Brain pericyte (primary cell): ENCODE results near the gene MGST2.
"Not testable (repeated sequence)": the region's sequence is repeated elsewhere in the genome, so short reads cannot be mapped to it uniquely, and the experiment has no call there.

Experiments
- DNase-seq: peaks from one replicate; pipeline ENCODE4 v3.0.0-alpha.2; 2012; ENCODE audit warnings: low read depth, low spot score

MGST2 gene

GRCh38 chr4:139669890-139670289, 4.3 kb downstream of the MGST2 start:
- no peak for DNase-seq

DNA sequence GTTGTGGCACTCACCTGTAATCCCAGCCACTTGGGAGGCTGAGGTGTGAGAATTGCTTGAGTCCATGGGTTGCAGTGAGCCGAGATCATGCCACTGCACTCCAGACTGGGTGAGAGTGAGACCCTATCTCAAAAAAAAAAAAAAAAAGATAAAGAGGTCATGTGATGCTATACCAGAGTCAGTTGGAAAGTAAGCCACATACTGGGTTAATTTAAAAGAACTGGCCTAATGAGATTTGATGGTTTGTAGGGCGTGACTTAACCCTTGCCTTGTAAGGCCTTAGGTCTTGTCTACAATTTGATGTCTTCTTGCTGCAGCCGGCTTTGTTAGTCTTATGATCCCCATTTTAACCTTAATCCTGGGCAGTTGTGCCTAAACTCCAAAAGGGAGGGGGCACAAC, 5.2 kb downstream of the MGST2 start:
- DNase-seq: no peak

GRCh38 chr4:139672215-139672614, 6.6 kb downstream of the MGST2 start:
- DNase-seq: no peak

- no peak for DNase-seq
These were observed 7.1 kb downstream of the MGST2 start for GRCh38 chr4:139672732-139673131.

GRCh38 chr4:139674875-139675550, 9.4 kb downstream of the MGST2 start:
- no peak for DNase-seq

DNA sequence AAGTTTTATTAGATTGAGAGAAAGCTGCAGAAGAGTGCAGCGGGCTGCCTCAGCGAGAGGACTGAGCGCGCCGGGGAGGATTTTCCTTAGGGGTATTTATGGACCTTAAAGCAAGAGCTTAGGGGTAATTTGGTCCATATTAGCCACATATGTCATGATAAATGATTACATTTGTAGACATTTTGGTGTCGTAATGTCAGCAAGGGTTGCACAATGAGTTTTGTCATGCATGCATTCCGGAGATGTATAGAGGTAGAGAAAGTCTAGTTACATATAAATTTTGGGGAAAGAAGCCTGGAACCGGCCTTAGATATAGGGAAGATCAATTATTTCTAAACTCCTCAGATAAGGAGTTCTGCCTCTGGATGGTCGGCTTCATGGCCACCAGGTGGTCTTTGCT, 10.0 kb downstream of the MGST2 start:
- DNase-seq: no peak

GRCh38 chr4:139676365-139676764, 10.7 kb downstream of the MGST2 start:
- DNase-seq: no peak

GRCh38 chr4:139676913-139677585, 11.4 kb downstream of the MGST2 start:
- DNase-seq: no peak

GRCh38 chr4:139682309-139682708, 16.7 kb downstream of the MGST2 start:
- DNase-seq: no peak

DNA sequence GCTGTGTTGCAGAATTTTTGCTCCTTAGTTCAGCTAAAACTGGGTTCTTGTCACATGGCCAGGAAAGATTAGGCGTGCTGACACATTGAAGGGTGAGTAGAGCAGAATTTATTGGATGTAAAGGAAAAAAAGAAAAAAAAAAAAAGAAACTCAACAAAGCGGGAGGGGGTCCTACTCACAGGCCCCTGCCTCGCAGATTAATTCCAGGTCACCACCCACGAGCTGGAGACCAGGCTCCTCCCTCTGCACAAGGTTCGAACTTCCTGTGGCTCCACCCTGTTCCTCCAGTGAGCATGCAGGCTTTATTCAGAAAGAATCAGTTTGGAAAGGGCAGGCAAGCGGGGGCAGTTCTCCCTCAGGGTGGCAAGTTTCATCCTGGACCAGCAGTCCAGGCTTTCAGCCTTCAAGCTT, 17.1 kb downstream of the MGST2 start:
- DNase-seq: no peak

DNA sequence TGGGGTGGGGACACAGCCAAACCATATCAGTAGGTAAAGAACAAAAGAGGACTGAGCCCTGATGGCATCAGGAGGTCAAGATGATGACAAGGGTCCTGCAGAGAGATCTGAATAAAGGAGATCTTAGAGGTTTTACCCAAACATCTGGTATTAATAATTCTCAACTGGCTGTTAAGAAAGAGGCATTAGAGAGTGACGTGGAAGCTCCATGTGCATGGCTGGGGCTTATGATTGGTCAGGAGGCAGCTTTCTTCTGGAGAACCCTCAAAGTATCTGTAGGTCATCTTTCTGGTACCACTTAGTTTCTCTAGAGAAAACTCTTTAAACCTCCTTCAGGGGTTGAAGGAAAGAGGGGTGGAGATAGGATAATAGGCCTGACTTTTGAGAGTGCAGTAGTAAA, 18.7 kb downstream of the MGST2 start:
- DNase-seq: no peak

GRCh38 chr4:139685180-139685579, 19.6 kb downstream of the MGST2 start:
- DNase-seq: no peak

DNA sequence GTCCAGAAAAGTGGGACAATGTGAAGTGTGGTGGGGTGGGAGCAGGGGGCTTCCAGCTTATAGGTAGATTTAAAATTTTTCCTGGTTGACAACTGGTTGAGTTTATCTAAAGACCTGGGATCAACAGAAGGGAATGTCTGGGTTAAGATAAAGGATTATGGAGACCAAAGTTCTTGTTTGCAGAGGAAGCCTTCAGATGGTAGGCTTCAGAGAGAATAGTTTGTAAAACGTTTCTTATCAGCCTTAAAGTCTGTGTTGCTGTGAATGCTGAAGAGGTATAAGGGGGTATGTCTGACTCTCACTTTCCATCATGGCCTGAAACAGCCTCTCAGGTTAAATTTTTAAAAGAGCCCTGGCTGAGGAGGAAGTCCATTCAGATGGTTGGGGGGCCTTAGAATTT, 20.5 kb downstream of the MGST2 start:
- no peak for DNase-seq

DNA sequence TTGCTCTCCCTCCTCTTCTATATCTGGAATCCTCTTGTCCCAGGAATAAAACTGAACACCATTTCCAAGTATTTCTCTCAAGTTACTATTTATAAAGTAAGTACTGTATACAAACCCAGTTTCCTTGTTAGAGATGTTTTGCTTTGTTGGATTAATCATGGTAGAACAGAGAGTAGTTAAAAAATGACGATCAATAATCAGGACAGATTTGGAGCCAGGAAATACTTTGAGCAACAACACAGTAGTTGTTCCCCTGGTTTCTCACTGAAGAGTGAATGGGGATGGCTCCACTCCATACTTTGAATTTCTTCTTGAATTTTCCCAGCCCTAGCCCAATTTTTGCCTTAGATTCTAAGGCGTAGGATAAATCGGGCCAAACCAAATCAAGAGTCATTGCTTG, 21.4 kb downstream of the MGST2 start:
- DNase-seq: no peak

GRCh38 chr4:139689093-139689722, 23.6 kb downstream of the MGST2 start:
- DNase-seq: no peak

DNA sequence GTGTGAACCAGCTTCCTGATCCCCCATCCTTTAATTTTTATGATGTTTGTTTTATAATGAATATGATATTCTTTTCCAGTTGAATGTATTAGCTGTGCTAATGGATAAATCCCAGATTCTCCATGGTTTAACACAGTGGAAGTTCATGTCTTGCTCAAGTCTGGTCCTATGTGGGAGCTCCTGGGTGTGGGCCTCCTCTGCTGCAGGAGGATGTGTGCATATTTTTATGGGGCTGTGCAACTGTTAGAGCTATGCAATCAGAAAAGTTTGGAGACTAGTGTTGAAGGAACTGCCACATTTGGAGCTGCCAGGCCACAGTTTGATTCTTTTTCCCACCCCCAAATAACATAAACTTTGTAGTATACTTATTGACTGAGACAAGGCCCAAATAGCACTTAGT, 24.8 kb downstream of the MGST2 start:
- DNase-seq: no peak

GRCh38 chr4:139692309-139693012, 26.8 kb downstream of the MGST2 start:
- no peak for DNase-seq

GRCh38 chr4:139694522-139695107, 29.0 kb downstream of the MGST2 start:
- no peak for DNase-seq

DNA sequence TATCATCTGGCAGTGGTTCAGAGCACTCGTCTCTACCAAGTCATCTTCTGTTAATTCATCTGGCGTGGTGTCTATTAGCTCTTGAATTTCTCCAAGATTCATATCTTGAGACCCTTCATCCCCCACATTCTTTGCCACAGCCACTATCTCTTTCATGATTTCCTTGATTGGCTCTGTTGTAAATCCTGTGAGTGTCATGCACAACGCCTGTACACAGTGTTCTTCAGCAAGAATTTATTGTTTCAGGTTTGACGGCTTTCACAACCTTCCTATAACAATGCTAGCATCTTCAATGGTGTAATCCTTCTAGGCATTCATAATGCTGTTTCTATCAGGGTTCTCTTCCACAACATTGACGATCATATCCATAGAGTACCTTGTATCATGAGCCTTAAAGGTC, 30.9 kb downstream of the MGST2 start:
- no peak for DNase-seq

DNA sequence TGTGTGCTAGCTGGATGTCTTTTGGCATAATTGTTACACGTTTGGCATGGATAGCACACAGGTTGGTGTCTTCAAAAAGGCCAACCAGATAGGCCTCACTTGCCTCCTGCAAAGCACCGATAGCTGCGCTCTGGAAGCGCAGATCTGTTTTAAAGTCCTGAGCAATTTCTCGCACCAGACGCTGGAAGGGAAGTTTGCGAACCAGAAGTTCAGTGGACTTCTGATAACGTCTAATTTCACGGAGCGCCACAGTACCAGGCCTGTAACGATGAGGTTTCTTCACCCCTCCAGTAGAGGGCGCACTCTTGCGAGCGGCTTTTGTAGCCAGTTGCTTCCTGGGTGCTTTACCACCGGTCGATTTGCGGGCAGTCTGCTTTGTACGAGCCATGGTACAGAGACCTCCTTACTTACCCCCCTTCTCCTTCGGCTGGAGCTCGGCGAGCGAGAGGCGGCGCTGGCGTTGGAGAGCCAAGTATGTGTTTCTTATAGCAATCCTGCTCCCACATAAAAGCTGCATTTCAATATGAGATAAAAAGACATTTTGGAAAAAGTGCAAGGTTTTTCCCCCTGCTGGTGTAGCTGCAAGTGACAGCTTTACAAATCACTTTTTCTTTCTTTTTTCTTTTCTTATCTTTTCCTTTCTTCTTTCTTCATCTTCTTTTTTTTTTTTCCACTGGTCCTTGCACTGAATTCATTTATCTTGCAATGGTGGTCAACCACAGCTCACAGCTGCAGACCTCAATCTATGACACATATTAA, 32.7 kb downstream of the MGST2 start:
- not testable (repeated sequence) for DNase-seq

DNA sequence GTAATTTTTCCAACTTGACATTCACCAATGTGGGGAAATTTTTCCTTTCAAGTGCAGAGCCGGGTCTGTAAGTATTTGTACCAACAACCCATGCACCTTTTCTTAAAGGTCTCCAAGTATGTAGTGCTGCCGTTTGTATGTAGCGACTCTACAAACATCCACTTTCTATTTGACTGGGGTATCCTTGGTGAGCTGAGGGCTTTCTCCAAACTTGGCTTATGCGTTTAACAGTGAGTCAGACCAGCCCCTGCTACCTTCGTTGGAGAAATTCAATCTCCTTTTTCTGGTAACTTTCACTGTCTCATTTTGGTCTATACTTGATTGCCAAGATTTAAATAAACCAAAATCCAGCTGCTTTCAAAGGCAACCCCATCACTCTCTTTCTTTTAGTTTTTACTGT, 34.9 kb downstream of the MGST2 start:
- DNase-seq: no peak
